HEK293T (cell line): ENCODE measurements around the gene GRAMD1B.

Experiments
- ARNT ChIP-seq: fragments of 450-650 bp; IDR thresholded peaks from 2 replicates; pipeline ENCODE4 v1.6.1; 2017; ENCODE audit warnings: mild to moderate bottlenecking
- BHLHE40 ChIP-seq: fragments of 450-650 bp; IDR thresholded peaks from 2 replicates; pipeline ENCODE4 v1.6.1; 2016; ENCODE audit warnings: mild to moderate bottlenecking, moderate library complexity, borderline replicate concordance
- HDGF ChIP-seq: fragments of 450-650 bp; IDR thresholded peaks from 2 replicates; pipeline ENCODE4 v1.6.1; 2017; ENCODE audit warnings: antibody characterized with exemption, borderline replicate concordance
- PKNOX1 ChIP-seq: fragments of 450-650 bp; IDR thresholded peaks from 2 replicates; pipeline ENCODE4 v1.6.1; 2016

GRCh38 chr11:123531325-123531724 lies 101.3 kb downstream of the GRAMD1B start:
- TF ChIP-seq PKNOX1 (no peak), HDGF (no peak), BHLHE40 (no peak), ARNT (no peak)
